Common myeloid progenitor, CD34-positive (primary cell): ENCODE data around the gene WDR91.
A peak's percentile ranks its signal among the peaks of the same experiment; 100 is the strongest.

Experiments used
- CTCF ChIA-PET: fragments of 350-600 bp; sonication (Branson Sonifier 250); formaldehyde crosslinking; loops from one replicate; lab custom pipeline; 2021; ENCODE audit warnings: antibody characterized with exemption; lab: Charles Lee
- POLR2A ChIA-PET: fragments of 350-600 bp; sonication (Branson Sonifier 250); formaldehyde crosslinking; loops from one replicate; lab custom pipeline; 2021; ENCODE audit warnings: antibody characterized with exemption; lab: Charles Lee
- DNase-seq, 3 donors: peaks; one replicate each; pipeline versions ENCODE4 v3.0.0 to v3.0.0-alpha.2; 2013
- H3K27ac ChIP-seq, 2 experiments: 1 replicate in 1 of 2; 2 replicates in 1 of 2; pipeline ENCODE4 v1.7.0; 2013; ENCODE audit warnings: inconsistent platforms in 2 of 2, low read length in 2 of 2, mild to moderate bottlenecking in 2 of 2, low read depth in 1 of 2, moderate library complexity in 1 of 2; ENCODE audit not compliant: severe bottlenecking in 2 of 2, insufficient read depth in 1 of 2, poor library complexity in 1 of 2
- H3K27me3 ChIP-seq, 5 experiments: replicated peaks in 2 of 5; 1 replicate in 3 of 5; 2 replicates in 2 of 5; pipeline versions ENCODE4 v1.6.1 to v1.7.0; 2013; ENCODE audit warnings: low read length in 4 of 5, mild to moderate bottlenecking in 2 of 5, moderate library complexity in 2 of 5, inconsistent platforms in 1 of 5; ENCODE audit not compliant: insufficient read depth in 5 of 5, control insufficient read depth in 4 of 5
- H3K36me3 ChIP-seq, 4 experiments: 1 replicate in 2 of 4; 2 replicates in 2 of 4; pipeline versions ENCODE4 v1.6.1 to v1.7.0; 2013; ENCODE audit warnings: low read length in 3 of 4, control low read depth in 1 of 4, mild to moderate bottlenecking in 1 of 4; ENCODE audit not compliant: control insufficient read depth in 4 of 4, insufficient read depth in 4 of 4
- H3K4me1 ChIP-seq, 4 experiments: 1 replicate in 3 of 4; 2 replicates in 1 of 4; pipeline versions ENCODE4 v1.6.1 to v1.7.1; 2013; ENCODE audit warnings: low read length in 3 of 4, mild to moderate bottlenecking in 3 of 4, control low read depth in 1 of 4, inconsistent platforms in 1 of 4, moderate library complexity in 1 of 4; ENCODE audit not compliant: control insufficient read depth in 4 of 4, insufficient read depth in 4 of 4; ENCODE audit errors: control extremely low read depth in 1 of 4
- H3K4me3 ChIP-seq, 7 experiments: 1 replicate in 4 of 7; 2 replicates in 3 of 7; pipeline versions ENCODE4 v1.5.1 to v1.7.0; 2013; ENCODE audit warnings: mild to moderate bottlenecking in 7 of 7, low read length in 6 of 7, moderate library complexity in 6 of 7, inconsistent platforms in 2 of 7, low read depth in 2 of 7, control low read depth in 1 of 7; ENCODE audit not compliant: insufficient read depth in 4 of 7, control insufficient read depth in 1 of 7; ENCODE audit errors: extremely low read depth in 1 of 7
- H3K9me3 ChIP-seq, 5 experiments: 1 replicate in 4 of 5; 2 replicates in 1 of 5; pipeline versions ENCODE4 v1.6.1 to v1.7.1; 2013; ENCODE audit warnings: low read length in 4 of 5, mild to moderate bottlenecking in 2 of 5, inconsistent platforms in 1 of 5, low read depth in 1 of 5, moderate library complexity in 1 of 5; ENCODE audit not compliant: control insufficient read depth in 4 of 5, insufficient read depth in 2 of 5; ENCODE audit errors: control extremely low read depth in 1 of 5
- WGBS: methylation state at CpG from one replicate; pipeline ENCODE4 v1.1.5; 2013; ENCODE audit not compliant: insufficient coverage; 5-methylcytosine and 5-hydroxymethylcytosine counted together

The WDR91 gene

GRCh38 chr7:135147899-135148721 is 63.2 kb downstream of the WDR91 start, which contains the start of gene TMEM140:
TMEM140 (plus strand) TSS chr7:135148072; CDS start chr7:135164442, 16,370 bp downstream.
- Histone ChIP-seq H3K4me1 (peaks cover 47 to 75% (median 55%) of the 10 kb centered on the region in 4 experiments), H3K9me3 (no peaks in the 10 kb centered on the region), H3K36me3 (peaks cover 0 to 13% (median 2%) of the 10 kb centered on the region in 4 experiments), H3K4me3 (peak within 1 kb of the TSS in 6 of 7 experiments; percentile 63 to 92 (median 82)), H3K27me3 (no peaks in the 10 kb centered on the region), H3K27ac (peak within 1 kb of the TSS; percentile 85 to 92)
- CTCF ChIA-PET = interaction anchor here (0.6 to 7.5 kb wide), 5 partner anchors 17 to 193 kb away, joined by 3 to 182 read pairs (median 3); partner anchors contain the start of genes AGBL3 and CYREN
- peak; percentile 80 to 94 (median 88) for DNase-seq
- WGBS = 3% methylated on average over 8 of the region's 13 CpGs
- POLR2A ChIA-PET = interaction anchor here (0.9 to 3.3 kb wide), 5 partner anchors 9 to 161 kb away, joined by 3 to 12 read pairs (median 10); partner anchors contain the start of gene CYREN

GRCh38 chr7:135147341-135147898 is 63.9 kb downstream of the WDR91 start:
- Histone ChIP-seq H3K27me3 (no peaks in the 10 kb centered on the region), H3K4me3 (peak overlapping the region in 6 of 7 experiments; percentile 63 to 92 (median 82)), H3K9me3 (no peaks in the 10 kb centered on the region), H3K36me3 (peaks cover 0 to 6% (median 2%) of the 10 kb centered on the region in 4 experiments), H3K4me1 (peaks cover 47 to 75% (median 55%) of the 10 kb centered on the region in 4 experiments), H3K27ac (peak overlapping the region; percentile 85 to 92)
- 0% methylated on average over 2 of the region's 6 CpGs for WGBS
- ChIA-PET CTCF (interaction anchor here (0.6 to 7.5 kb wide), 5 partner anchors 17 to 192 kb away, joined by 3 to 182 read pairs (median 3); partner anchors contain the start of genes AGBL3 and CYREN), POLR2A (interaction anchor here (0.9 to 3.3 kb wide), 5 partner anchors 10 to 161 kb away, joined by 3 to 12 read pairs (median 10); partner anchors contain the start of gene CYREN)
- peak; percentile 40 to 89 (median 85) for DNase-seq

GRCh38 chr7:135143885-135144668 is 67.2 kb downstream of the WDR91 start:
- ChIA-PET POLR2A (no interaction called here), CTCF (interaction anchor here (0.7 to 1.2 kb wide), 2 partner anchors 15 to 89 kb away, joined by 3 read pairs; no protein-coding TSS in a partner anchor)
- Histone ChIP-seq H3K9me3 (no peaks in the 10 kb centered on the region), H3K4me1 (peaks cover 17 to 44% (median 32%) of the 10 kb centered on the region in 4 experiments), H3K27ac (no peak overlapping the region), H3K36me3 (no peaks in the 10 kb centered on the region), H3K4me3 (no peak overlapping the region), H3K27me3 (no peaks in the 10 kb centered on the region)
- 100% methylated on average over 2 of the region's 3 CpGs for WGBS
- no peak for DNase-seq
